ENCODE data around the gene RPS27L.

Gene RPS27L

GRCh38 chr15:63157891-63158431, 684 bp upstream of the RPS27L start:
- TF ChIP-seq, protein P1, sequence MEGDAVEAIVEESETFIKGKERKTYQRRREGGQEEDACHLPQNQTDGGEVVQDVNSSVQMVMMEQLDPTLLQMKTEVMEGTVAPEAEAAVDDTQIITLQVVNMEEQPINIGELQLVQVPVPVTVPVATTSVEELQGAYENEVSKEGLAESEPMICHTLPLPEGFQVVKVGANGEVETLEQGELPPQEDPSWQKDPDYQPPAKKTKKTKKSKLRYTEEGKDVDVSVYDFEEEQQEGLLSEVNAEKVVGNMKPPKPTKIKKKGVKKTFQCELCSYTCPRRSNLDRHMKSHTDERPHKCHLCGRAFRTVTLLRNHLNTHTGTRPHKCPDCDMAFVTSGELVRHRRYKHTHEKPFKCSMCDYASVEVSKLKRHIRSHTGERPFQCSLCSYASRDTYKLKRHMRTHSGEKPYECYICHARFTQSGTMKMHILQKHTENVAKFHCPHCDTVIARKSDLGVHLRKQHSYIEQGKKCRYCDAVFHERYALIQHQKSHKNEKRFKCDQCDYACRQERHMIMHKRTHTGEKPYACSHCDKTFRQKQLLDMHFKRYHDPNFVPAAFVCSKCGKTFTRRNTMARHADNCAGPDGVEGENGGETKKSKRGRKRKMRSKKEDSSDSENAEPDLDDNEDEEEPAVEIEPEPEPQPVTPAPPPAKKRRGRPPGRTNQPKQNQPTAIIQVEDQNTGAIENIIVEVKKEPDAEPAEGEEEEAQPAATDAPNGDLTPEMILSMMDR (IDR thresholded peaks at IDR 0.05; ENCODE audit: low read depth, low read length) = peak; percentile 14; the same call in 1 of the 2 replicates
- peak overlapping the region; percentile 93 for H3K27ac ChIP-seq
- peak; percentile 76 for DNase-seq

GRCh38 chr15:63156755-63157117, 541 bp downstream of the RPS27L start:
- Histone ChIP-seq H3K27ac (peak overlapping the region; percentile 93), H3K9me3 (ENCODE audit: severe bottlenecking) (no peaks in the 10 kb centered on the region), H3K27me3 (ENCODE audit: insufficient read depth, low read depth, severe bottlenecking) (no peaks in the 10 kb centered on the region), H3K36me3 (peaks cover 34% of the 10 kb centered on the region), H3K4me3 (ENCODE audit: low read depth, low read length) (peak overlapping the region; percentile 91)
- TF ChIP-seq, protein P1 (IDR thresholded peaks at IDR 0.05; ENCODE audit: low read depth, low read length) = no peak
- DNase-seq = peak; percentile 19

More at GRCh38 chr15:63157891-63158431, 684 bp upstream of the RPS27L start:
- Histone ChIP-seq H3K9me3 (ENCODE audit: severe bottlenecking) (no peaks in the 10 kb centered on the region), H3K36me3 (peaks cover 24% of the 10 kb centered on the region), H3K27me3 (ENCODE audit: insufficient read depth, low read depth, severe bottlenecking) (no peaks in the 10 kb centered on the region), H3K4me3 (ENCODE audit: low read depth, low read length) (peak overlapping the region; percentile 91)

GRCh38 chr15:63156086-63156710, 1.1 kb downstream of the RPS27L start:
- Histone ChIP-seq H3K9me3 (ENCODE audit: severe bottlenecking) (no peaks in the 10 kb centered on the region), H3K27ac (peak overlapping the region; percentile 93), H3K36me3 (peaks cover 40% of the 10 kb centered on the region), H3K27me3 (ENCODE audit: insufficient read depth, low read depth, severe bottlenecking) (no peaks in the 10 kb centered on the region), H3K4me3 (ENCODE audit: low read depth, low read length) (peak overlapping the region; percentile 91)
- TF ChIP-seq, protein P1 (IDR thresholded peaks at IDR 0.05; ENCODE audit: low read depth, low read length) = no peak
- no peak for DNase-seq

- peaks cover 45% of the 10 kb centered on the region for H3K36me3 ChIP-seq
These were observed 1.8 kb downstream of the RPS27L start for GRCh38 chr15:63155486-63155885.

DNA sequence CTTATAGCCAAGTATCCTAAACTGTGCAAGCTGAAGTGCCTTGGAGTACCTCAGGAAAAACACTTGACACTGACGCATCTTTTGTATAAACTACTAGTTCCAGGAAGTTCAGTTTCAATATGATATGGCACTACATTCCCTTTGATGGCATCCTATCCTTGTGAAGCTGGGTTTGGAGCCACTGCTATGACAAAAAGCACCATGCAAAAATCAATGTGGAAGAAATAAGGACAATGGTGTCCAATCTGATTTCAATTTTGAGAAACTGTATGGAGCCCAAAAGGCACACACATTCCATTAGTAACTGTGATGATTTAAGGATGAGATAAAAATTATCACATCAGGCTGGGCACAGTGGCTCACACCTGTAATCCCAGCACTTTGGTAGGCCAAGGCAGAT, 5.6 kb downstream of the RPS27L start:
- no peak overlapping the region for H3K4me3 ChIP-seq (ENCODE audit: low read depth, low read length)
- no peak overlapping the region for H3K27ac ChIP-seq
- TF ChIP-seq, protein P1 (IDR thresholded peaks at IDR 0.05; ENCODE audit: low read depth, low read length) = no peak
- peaks cover 54% of the 10 kb centered on the region for H3K36me3 ChIP-seq
- H3K27me3 ChIP-seq (ENCODE audit: insufficient read depth, low read depth, severe bottlenecking) = no peaks in the 10 kb centered on the region
- no peaks in the 10 kb centered on the region for H3K9me3 ChIP-seq (ENCODE audit: severe bottlenecking)
- no peak for DNase-seq

More at GRCh38 chr15:63155486-63155885, 1.8 kb downstream of the RPS27L start:
- Histone ChIP-seq H3K9me3 (ENCODE audit: severe bottlenecking) (no peaks in the 10 kb centered on the region), H3K4me3 (ENCODE audit: low read depth, low read length) (no peak overlapping the region; the same call in 1 of the 2 replicates), H3K27ac (no peak overlapping the region), H3K27me3 (ENCODE audit: insufficient read depth, low read depth, severe bottlenecking) (no peaks in the 10 kb centered on the region)
- DNase-seq = no peak
- TF ChIP-seq, protein P1 (IDR thresholded peaks at IDR 0.05; ENCODE audit: low read depth, low read length) = no peak

Data from WERI-Rb-1 (cell line).